ENCODE results near the gene NRXN3. TPM values are rescaled to one million over a fixed set of nuclear protein-coding genes. Genes with fewer than 3 reads are reported as not detected.
A peak's percentile ranks its signal among the peaks of the same experiment; 100 is the strongest.

The NRXN3 gene
- total and polyA plus RNA-seq, 2 of the 4 experiments (the other 2 are of a cell fraction) = 4.8 to 25.1 TPM

- 100% methylated on average over 1 of the region's 3 CpGs; no CpG with 5 or more reads in 1 of the 2 experiments for WGBS, 2 experiments (ENCODE audit: extremely low coverage in 2 of 2, insufficient read length in 1 of 2)
- CTCF ChIA-PET = no interaction called here
- no peak for ATAC-seq (ENCODE audit: low read depth)
Measured at GRCh38 chr14:79600406-79600805, 1430.2 kb downstream of the NRXN3 start.

More at GRCh38 chr14:79600406-79600805, 1430.2 kb downstream of the NRXN3 start:
- no peak overlapping the region for H4K91ac ChIP-seq (ENCODE audit: insufficient read depth, low read depth, low read length)
- H2AK5ac ChIP-seq (ENCODE audit: low read depth, low read length) = no peak overlapping the region; the same call in 1 of the 2 replicates
- H3K27me3 ChIP-seq (ENCODE audit: control insufficient read depth, insufficient read depth, low read length) = no peaks in the 10 kb centered on the region
- DNase-seq = no peak
- no peak overlapping the region for H3K4ac ChIP-seq (ENCODE audit: low read depth, low read length)
- no peak overlapping the region for H3K23ac ChIP-seq (ENCODE audit: low read depth, low read length)
- no peaks in the 10 kb centered on the region for H3K9me1 ChIP-seq (ENCODE audit: insufficient read depth, low read length)
- peaks cover 2% of the 10 kb centered on the region; the same call in 1 of the 2 replicates for H3K9me3 ChIP-seq (ENCODE audit: control insufficient read depth, insufficient read depth, low read length)
- BruUV-seq (replicated peaks) = no TSS peak
- no peak overlapping the region for H2BK20ac ChIP-seq (ENCODE audit: low read depth, low read length)
- no peak overlapping the region for H2BK120ac ChIP-seq (ENCODE audit: low read depth, low read length)
- H3K79me1 ChIP-seq (ENCODE audit: low read depth in 1 of 2, low read length in 2 of 2) = no peaks in the 10 kb centered on the region
- no peaks in the 10 kb centered on the region for H4K20me1 ChIP-seq (ENCODE audit: insufficient read depth, low read length)
- H3K56ac ChIP-seq (ENCODE audit: extremely low read depth, insufficient read depth, low read length) = no peak overlapping the region
- intact Hi-C loops (cut with micrococcal nuclease) (no loop called here), dilution Hi-C loops (cut with HindIII; ENCODE audit: low sequenced_read_pairs, unreplicated experiment) (no loop called here), in situ Hi-C loops (cut with MboI; ENCODE audit: low sequenced_read_pairs) (no loop called here)
- no peak overlapping the region for H3K18ac ChIP-seq (ENCODE audit: low read depth, low read length)
- H3K14ac ChIP-seq (replicated peaks; ENCODE audit: low read depth, low read length) = no peak overlapping the region
- 0 out of 3 replicates have a peak overlapping the region, but pooled peaks have one; percentile 17 for H2BK15ac ChIP-seq (ENCODE audit: low read depth, low read length)
- no peak overlapping the region for H3K4me2 ChIP-seq (ENCODE audit: low read depth, low read length)
- no peak for TF ChIP-seq NFE2L2 (IDR thresholded peaks at IDR 0.05; ENCODE audit: low read depth, low read length)
- TF ChIP-seq POLR2A (IDR thresholded peaks at IDR 0.05; ENCODE audit: low read depth, low read length) = no peak
- no peak for TF ChIP-seq CTCF (conservative IDR thresholded peaks at IDR 0.05; ENCODE audit: low read depth, low read length)
- TF ChIP-seq RAD21 (IDR thresholded peaks at IDR 0.05; ENCODE audit: low read length) = no peak
- no peak for TF ChIP-seq MAZ (IDR thresholded peaks at IDR 0.05; ENCODE audit: borderline replicate concordance, low read depth, low read length)
- no peak for TF ChIP-seq ELK1 (IDR thresholded peaks at IDR 0.05; ENCODE audit: borderline replicate concordance, low read depth, low read length)
- no peak for TF ChIP-seq RCOR1 (IDR thresholded peaks at IDR 0.05; ENCODE audit: insufficient replicate concordance, low read length)
- no peak for TF ChIP-seq CEBPB (IDR thresholded peaks at IDR 0.05; ENCODE audit: low read depth, low read length)
- no peak for TF ChIP-seq RFX5 (IDR thresholded peaks at IDR 0.05; ENCODE audit: low read depth, low read length)
- TF ChIP-seq MAFK (IDR thresholded peaks at IDR 0.05; ENCODE audit: low read depth, low read length) = no peak
- TF ChIP-seq MXI1 (IDR thresholded peaks at IDR 0.05; ENCODE audit: borderline replicate concordance, low read depth, low read length) = no peak
- TF ChIP-seq USF2 (IDR thresholded peaks at IDR 0.05; ENCODE audit: low read depth, low read length) = no peak
- no peak for TF ChIP-seq SMC3 (IDR thresholded peaks at IDR 0.05; ENCODE audit: low read depth, low read length)
- no peak for TF ChIP-seq BHLHE40 (IDR thresholded peaks at IDR 0.05; ENCODE audit: low read depth, low read length)
- no peak for TF ChIP-seq FOS (IDR thresholded peaks at IDR 0.05; ENCODE audit: low read depth, low read length)
- TF ChIP-seq CHD1 (IDR thresholded peaks at IDR 0.05; ENCODE audit: low read depth, low read length) = no peak
- H4K5ac ChIP-seq (ENCODE audit: low read depth, low read length) = no peak overlapping the region
- no peaks in the 10 kb centered on the region for H3K36me3 ChIP-seq (ENCODE audit: control insufficient read depth, insufficient read depth, low read length)
- H4K8ac ChIP-seq (ENCODE audit: low read depth in 2 of 2, low read length in 2 of 2) = no peak overlapping the region
- H2BK5ac ChIP-seq (ENCODE audit: low read depth, low read length, poor library complexity, severe bottlenecking) = no peak overlapping the region
- H3K9ac ChIP-seq (ENCODE audit: low read depth, low read length) = no peak overlapping the region
- H2AK9ac ChIP-seq (replicated peaks; ENCODE audit: low read depth, low read length, poor library complexity) = no peak overlapping the region
- no peaks in the 10 kb centered on the region; the same call in 1 of the 2 replicates for H3K4me1 ChIP-seq (ENCODE audit: control insufficient read depth, insufficient read depth, low read length)
- POLR2A ChIA-PET (ENCODE audit: unreplicated experiment) = no interaction called here
- H2AFZ ChIP-seq (replicated peaks; ENCODE audit: low read length, poor library complexity) = no peak overlapping the region
- no peak overlapping the region for H3K27ac ChIP-seq (ENCODE audit: insufficient read depth, low read length)
- no peak overlapping the region for H3K4me3 ChIP-seq (ENCODE audit: insufficient read depth, low read depth, low read length)

Data from IMR-90 (cell line).